A172 (cell line): ENCODE results near the gene EIF4A3. TPM values are rescaled to one million over a fixed set of nuclear protein-coding genes. Genes with fewer than 3 reads are reported as not detected.

Experiments
- DNase-seq: peaks from one replicate; pipeline ENCODE4 v3.0.0-alpha.2; 2015; ENCODE audit warnings: low spot score
- total RNA-seq: library from RNA; depleted of rRNA; stranded (reverse); fragments of >200 nt; shearing (Covaris generic); gene quantifications from 2 replicates; pipeline ENCODE4 v1.2.3, GENCODE V29; 2014

The EIF4A3 gene
- total RNA-seq, 1 experiment from 2014 or later: 184 TPM

GRCh38 chr17:80137131-80137530, 9.8 kb downstream of the EIF4A3 start:
- no peak for DNase-seq

- DNase-seq: no peak
These were observed 13.3 kb downstream of the EIF4A3 start for GRCh38 chr17:80133626-80133970.

GRCh38 chr17:80132906-80133625, 13.9 kb downstream of the EIF4A3 start:
- DNase-seq: no peak

- no peak for DNase-seq
These were observed 15.9 kb downstream of the EIF4A3 start for GRCh38 chr17:80130992-80131391.

DNA sequence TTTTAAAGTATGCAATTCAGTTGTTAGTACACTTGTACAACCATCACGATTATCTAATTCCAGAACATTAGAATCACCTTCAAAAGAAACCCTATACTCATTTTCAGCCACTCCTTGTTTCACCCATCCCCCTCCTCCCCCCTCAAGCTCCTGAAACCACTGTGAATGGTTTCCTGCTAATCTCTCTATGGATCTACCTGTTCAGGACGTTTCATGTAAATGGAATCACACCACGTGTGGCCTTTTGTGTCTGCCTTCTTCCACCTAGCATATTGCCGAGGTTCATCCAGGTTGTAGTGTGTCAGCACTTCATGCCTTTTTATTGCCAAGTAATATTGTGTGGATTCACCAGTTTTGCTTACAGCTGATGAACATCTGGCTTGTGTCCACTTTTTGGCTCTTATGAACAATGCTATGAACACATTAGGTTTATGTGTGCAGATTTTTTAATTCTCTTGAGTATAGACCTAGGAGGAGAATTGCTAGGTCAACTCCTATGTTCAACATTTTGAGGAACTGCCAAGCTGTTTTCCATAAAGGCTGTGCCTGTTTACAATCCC, 17.8 kb downstream of the EIF4A3 start:
- DNase-seq: no peak

- no peak for DNase-seq
These were observed 20.5 kb downstream of the EIF4A3 start for GRCh38 chr17:80126449-80126715.

- DNase-seq: no peak
These were observed 21.1 kb downstream of the EIF4A3 start for GRCh38 chr17:80125656-80126448.

DNA sequence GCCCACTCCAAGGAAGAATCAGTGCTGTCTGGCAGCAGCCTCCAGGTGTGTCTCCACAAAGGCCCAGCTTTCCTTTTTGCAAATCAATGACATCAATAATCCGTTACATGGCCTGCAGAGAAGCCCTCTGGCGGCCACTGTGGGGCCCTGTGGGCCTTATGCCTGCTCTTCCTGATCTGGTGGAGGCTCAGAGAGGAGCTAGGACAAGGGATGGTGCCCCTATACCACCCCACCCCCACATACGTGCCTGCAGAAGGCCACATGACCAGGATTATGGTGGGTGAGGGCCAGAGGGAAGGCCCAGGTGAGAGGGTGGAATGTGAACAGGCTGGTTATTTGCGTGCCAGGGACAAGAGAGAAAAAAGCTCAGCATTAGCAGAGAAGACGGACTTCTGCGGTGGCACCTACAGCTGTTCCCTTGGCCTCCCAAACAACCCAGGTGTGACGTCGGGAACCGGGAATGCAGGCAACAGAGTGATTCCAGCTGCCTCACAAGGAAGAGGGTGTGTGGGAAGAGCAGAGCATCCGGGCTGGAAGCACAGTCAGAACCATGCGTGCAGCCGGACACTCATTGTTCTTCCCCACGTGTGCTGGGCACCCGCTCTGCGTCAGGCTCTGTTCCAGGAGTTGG, 22.5 kb downstream of the EIF4A3 start:
- DNase-seq: no peak

DNA sequence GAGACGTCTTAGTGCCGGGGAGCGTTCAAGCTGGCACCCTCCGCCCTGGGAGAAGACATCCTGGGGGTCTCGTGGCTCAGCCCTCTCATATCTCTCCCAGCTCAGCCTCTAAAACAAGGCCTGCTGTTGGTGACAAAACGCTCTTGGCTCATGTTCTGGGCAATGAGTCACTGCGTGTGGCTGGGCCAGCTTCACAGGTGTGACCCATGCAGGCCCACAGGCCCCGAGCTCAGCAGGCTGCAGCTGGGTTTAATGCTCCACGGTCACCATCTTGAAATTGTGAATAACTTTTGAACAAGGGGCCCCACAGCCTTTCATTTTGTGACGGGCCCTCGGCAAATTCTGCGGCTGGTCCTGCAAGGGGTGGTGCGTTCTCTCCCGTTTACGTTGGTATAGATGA, 23.1 kb downstream of the EIF4A3 start:
- peak; percentile 67 for DNase-seq

DNA sequence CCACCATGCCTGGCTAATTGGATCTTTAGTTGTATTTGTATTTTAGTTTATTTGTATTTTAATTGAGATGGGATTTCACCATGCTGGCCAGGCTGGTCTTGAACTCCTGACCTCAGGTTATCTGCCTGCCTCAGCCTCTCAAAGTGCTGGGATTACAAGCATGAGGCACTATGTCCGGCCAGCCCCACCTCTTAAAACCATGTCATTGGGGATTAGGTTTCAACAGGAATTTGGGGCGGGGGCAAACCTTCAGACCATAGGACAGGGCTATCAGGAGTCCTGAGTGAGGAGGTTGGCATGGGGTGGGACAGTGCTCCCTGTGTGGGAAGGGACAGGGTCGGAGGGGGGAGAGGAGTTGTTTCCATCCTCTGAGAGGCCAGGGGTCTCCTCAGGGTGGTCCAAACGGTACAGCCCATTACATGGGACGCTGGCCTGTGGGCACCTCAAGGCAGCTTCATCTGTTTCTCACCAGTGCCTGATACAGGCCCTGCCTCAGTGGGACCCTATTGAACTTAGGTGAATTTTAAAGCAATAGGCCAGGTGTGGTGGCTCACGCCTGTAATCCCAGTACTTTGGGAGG, 23.9 kb downstream of the EIF4A3 start:
- no peak for DNase-seq

GRCh38 chr17:80122026-80122575, 24.8 kb downstream of the EIF4A3 start:
- no peak for DNase-seq

- no peak for DNase-seq
These were observed 27.1 kb downstream of the EIF4A3 start for GRCh38 chr17:80119839-80120238.

DNA sequence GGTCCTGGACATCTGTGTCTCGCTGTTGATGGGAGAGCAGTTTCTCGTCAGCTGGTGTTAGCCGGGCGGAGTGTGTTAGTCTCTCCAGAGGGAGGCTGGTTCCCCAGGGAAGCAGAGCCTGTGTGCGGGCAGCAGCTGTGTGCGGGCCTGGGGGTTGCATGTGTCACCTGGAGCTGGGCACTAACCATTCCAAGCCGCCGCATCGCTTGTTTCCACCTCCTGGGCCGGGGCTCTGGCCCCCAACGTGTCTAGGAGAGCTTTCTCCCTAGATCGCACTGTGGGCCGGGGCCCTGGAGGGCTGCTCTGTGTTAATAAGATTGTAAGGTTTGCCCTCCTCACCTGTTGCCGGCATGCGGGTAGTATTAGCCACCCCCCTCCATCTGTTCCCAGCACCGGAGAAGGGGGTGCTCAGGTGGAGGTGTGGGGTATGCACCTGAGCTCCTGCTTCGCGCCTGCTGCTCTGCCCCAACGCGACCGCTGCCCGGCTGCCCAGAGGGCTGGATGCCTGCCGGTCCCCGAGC, 27.6 kb downstream of the EIF4A3 start:
- DNase-seq: no peak

DNA sequence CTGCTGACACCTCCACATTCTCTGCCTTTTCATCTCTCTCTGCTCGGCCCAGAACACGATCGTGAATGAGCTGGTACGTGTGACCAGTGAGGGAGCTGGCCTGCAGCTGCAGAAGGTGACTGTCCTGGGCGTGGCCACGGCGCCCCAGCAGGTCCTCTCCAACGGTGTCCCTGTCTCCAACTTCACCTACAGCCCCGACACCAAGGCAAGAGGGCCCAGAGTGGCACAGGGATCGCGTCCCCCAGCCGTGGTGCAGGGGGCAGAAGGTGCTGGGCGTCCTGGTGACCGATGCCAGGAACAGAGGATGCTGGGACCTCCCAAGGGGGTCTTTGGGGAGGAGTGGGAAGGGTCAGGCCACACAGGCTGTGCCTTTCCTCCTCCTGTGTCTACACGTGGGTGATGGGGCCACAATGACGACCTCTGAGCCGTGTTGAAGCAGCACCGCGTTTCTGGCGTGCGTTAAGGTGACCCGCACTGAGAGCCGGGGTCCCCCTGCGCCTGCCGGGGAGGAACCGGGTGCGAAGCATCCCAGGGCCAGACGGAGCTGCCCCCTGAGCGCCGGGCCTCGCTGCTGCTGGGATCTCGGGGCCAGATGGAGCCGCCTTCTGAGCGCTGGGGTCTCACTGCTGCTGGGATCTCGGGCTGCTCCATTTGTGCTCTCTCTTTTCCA, 28.2 kb downstream of the EIF4A3 start:
- no peak for DNase-seq

- no peak for DNase-seq
These were observed 29.2 kb downstream of the EIF4A3 start for GRCh38 chr17:80117491-80118401.

DNA sequence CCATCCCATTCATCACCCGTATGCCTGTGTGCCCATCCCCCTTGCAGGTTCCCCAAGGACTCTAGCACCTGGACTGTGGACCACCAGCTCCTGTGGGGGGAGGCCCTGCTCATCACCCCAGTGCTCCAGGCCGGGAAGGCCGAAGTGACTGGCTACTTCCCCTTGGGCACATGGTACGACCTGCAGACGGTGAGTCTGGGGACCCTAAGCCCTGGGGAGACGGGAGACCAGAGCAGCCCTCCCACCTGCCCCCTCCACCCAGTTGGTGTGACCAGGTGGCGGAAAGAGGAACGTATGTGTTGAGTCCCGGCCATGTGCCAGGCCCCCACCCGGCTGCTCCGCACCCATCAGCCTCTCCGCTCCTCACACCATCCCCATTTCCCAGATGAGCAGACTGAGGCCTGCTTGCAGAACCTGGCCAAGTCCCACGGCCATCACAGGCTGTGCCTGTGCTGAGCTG, 30.0 kb downstream of the EIF4A3 start:
- DNase-seq: no peak

GRCh38 chr17:80116276-80116920, 30.5 kb downstream of the EIF4A3 start:
- DNase-seq: no peak

GRCh38 chr17:80115159-80115558, 31.8 kb downstream of the EIF4A3 start:
- no peak for DNase-seq

GRCh38 chr17:80114758-80115157, 32.2 kb downstream of the EIF4A3 start:
- DNase-seq: no peak

DNA sequence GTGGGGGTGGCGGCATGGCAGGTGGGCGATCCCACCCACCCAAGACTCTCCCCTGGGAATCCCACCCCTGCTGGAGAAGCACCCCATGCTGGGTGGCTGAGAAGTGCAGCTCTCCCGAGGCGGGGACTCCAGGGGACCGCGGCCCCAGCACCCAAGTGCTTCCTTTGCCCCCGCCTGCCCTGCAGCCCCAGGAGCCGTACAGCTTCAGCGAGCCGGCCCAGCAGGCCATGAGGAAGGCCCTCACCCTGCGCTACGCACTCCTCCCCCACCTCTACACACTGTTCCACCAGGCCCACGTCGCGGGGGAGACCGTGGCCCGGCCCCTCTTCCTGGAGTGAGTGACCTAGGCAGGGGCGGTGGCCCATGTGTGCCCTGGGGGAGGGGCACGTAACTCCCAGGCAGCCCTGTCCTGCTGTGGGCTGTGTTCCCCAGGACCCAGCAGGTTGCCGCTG, 33.9 kb downstream of the EIF4A3 start:
- no peak for DNase-seq
